GM12801 (cell line): Measurements from ENCODE around the gene FER.

ENCODE experiments used
- TF ChIP-seq, protein P1 (sequence below): IDR thresholded peaks from one replicate; pipeline ENCODE4 v1.5.1; 2011; ENCODE audit warnings: control low read depth; ENCODE audit not compliant: insufficient read length; ENCODE audit errors: extremely low read depth

The FER gene

DNA sequence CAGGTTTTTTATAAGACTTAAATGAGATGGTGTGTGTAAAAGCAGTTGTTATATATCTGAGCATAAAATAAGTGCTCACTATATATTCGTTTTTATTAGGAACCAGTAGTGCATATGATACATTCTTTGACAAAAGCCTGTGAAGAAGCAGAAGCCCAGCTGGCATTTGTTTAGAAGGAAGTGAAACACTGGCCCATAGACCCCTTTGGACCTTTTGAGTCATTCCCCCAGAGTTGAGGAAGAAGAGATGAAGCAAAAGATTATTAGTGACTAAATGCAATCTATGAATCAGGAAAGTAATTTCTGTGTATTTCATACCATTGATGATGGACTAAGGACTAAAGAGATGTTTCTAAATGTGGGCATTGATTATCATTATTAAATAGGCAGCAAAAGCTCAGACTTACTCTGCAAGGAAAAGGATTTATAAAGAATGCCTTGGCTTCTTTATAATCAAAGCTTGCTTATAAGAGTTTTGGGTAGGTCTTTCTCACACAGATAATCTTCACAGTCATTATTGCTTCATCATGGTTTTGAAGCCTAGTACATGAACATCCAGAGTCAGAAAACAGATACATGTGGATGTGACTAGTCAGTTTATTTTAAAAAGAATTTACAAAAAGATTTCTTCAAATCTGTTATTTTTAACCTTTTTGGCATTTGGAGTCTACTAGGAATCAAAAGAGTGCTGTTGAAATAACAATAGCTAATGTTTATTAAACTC lies 16.9 kb upstream of the FER start:
- TF ChIP-seq, protein P1, sequence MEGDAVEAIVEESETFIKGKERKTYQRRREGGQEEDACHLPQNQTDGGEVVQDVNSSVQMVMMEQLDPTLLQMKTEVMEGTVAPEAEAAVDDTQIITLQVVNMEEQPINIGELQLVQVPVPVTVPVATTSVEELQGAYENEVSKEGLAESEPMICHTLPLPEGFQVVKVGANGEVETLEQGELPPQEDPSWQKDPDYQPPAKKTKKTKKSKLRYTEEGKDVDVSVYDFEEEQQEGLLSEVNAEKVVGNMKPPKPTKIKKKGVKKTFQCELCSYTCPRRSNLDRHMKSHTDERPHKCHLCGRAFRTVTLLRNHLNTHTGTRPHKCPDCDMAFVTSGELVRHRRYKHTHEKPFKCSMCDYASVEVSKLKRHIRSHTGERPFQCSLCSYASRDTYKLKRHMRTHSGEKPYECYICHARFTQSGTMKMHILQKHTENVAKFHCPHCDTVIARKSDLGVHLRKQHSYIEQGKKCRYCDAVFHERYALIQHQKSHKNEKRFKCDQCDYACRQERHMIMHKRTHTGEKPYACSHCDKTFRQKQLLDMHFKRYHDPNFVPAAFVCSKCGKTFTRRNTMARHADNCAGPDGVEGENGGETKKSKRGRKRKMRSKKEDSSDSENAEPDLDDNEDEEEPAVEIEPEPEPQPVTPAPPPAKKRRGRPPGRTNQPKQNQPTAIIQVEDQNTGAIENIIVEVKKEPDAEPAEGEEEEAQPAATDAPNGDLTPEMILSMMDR = no peak

DNA sequence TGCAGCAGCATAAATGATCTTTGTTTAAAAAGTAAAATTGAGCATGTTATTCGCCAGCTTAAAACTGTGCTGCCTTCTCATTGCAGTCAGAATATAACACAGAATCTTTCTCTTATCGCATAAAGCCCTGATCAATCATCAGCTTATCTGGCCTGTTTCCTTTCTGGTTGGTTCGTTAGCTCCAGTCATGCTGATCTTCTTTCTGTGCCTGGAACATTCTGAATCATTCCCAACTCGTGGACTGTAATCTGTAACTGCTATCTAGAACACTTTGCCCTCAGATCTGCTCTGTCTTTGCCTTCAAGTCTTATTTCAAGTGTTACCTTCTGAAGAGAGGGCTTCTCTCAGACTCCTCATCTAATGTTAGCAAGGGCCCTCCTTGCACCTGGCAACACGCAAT lies 11.9 kb upstream of the FER start:
- TF ChIP-seq, protein P1 = no peak

- TF ChIP-seq, protein P1 = no peak
Observed at GRCh38 chr5:108736855-108737254, 10.8 kb upstream of the FER start.

DNA sequence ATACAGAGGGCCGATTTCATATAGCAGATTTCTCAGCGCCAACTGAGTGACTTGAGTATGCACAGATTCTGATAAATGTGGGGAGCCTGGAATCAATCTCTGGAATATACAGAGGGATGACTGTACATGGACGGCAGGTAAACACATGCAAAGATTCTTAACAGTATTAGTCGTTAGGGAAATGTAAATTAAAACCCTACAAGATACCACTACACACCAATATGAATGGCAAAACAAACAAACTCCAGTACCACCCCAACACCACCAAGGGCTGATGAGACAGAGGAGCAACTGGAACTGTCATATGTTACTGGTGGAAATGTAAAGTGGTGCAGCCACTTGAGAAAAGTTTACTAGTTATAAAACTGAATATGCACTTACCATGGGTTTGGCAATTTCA lies 8.3 kb upstream of the FER start:
- TF ChIP-seq, protein P1 = no peak

DNA sequence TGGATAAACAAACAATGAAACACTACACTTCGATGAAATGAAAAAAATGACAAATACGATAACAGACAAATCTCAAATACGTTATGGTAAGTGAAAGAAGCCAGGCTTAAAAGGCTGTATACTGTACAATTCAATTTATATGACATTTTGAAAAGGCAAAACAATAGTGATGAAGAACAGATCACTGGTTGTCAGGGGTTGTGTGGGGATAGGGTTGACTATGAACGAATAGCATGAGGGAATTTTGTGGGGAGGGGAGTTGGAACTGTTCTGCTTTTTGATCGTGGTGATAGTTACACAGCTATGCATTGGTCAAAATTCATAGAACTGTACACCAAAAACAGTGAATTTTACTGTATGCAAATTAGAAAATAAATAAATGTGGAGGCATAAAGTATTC lies 7.8 kb upstream of the FER start:
- TF ChIP-seq, protein P1 = no peak

DNA sequence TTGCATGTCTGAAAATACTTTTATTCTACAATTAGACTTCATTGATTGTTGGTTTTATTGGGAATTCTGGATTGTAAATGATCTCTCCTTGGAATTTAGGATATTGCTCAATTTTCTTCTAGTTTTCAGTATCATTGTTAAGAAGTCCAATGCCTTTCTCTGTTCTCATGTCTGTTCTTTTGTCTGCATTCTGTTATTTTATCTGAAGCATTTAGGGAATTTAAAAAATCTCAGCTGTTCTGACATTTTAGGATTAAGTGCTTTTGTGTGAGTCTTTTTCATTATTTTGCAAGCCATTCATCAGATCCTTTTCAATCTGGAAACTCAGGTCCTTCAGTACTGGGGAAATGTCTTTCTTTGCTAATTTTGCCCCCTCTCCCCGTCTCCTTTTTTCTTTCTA lies 4.4 kb upstream of the FER start:
- TF ChIP-seq, protein P1 = no peak

- TF ChIP-seq, protein P1 = no peak
Observed at GRCh38 chr5:108743846-108744245, 3.9 kb upstream of the FER start.
